PC-3 (cell line): ENCODE measurements around the gene EIF3I. TPM values are rescaled to one million over a fixed set of nuclear protein-coding genes. Genes with fewer than 3 reads are reported as not detected.

Source experiments
- ATAC-seq: fragments of 200-7000 bp; cut with Tn5 transposase; 2 replicates; pipeline ENCODE4 v1.9.1; 2020; ENCODE audit warnings: mild to moderate bottlenecking, moderate library complexity
- BruUV-seq: library from RNA; stranded (reverse); fragments of 400-500 nt; replicated peaks from 2 replicates; lab custom pipeline; 2021; lab: Mats Ljungman, UMichigan
- CTCF ChIA-PET: fragments of 300-600 bp; sonication (Branson Sonifier 250); formaldehyde crosslinking; loops from one replicate; lab custom pipeline; 2022; ENCODE audit warnings: antibody characterized with exemption; lab: Charles Lee
- POLR2A ChIA-PET: fragments of 300-600 bp; sonication (Branson Sonifier 250); formaldehyde crosslinking; loops from one replicate; lab custom pipeline; 2022; ENCODE audit warnings: antibody characterized with exemption; ENCODE audit not compliant: unreplicated experiment; lab: Charles Lee
- DNase-seq: peaks from one replicate; pipeline ENCODE4 v3.0.0-alpha.2; 2015
- H2AFZ ChIP-seq: fragments of 300-600 bp; sonication (generic); 2 replicates; pipeline ENCODE4 v1.6.0; 2016; ENCODE audit warnings: antibody characterized with exemption, low read length
- H3F3A ChIP-seq: fragments of 300-600 bp; sonication (generic); one replicate; pipeline ENCODE4 v1.6.0; 2017; ENCODE audit warnings: antibody characterized with exemption, low read length, control low read depth, mild to moderate bottlenecking; ENCODE audit not compliant: unreplicated experiment
- H3K27ac ChIP-seq: fragments of 300-600 bp; sonication (generic); 2 replicates; pipeline ENCODE4 v1.5.1; 2016; ENCODE audit warnings: mild to moderate bottlenecking, low read length
- H3K27me3 ChIP-seq: fragments of 300-600 bp; sonication (generic); 2 replicates; pipeline ENCODE4 v1.6.1; 2016; ENCODE audit warnings: low read length, mixed read lengths
- H3K36me3 ChIP-seq: fragments of 300-600 bp; sonication (generic); 2 replicates; pipeline ENCODE4 v1.6.1; 2016; ENCODE audit warnings: low read depth, mixed run types, low read length, mixed read lengths
- H3K4me1 ChIP-seq: fragments of 300-600 bp; sonication (generic); 2 replicates; pipeline ENCODE4 v1.5.1; 2016; ENCODE audit warnings: low read length; ENCODE audit not compliant: insufficient read depth
- H3K4me2 ChIP-seq: fragments of 300-600 bp; sonication (generic); 2 replicates; pipeline ENCODE4 v1.6.0; 2016; ENCODE audit warnings: low read length
- H3K4me3 ChIP-seq: fragments of 300-600 bp; sonication (generic); 2 replicates; pipeline ENCODE4 v1.5.1; 2016; ENCODE audit warnings: mild to moderate bottlenecking, low read length, mixed read lengths
- H3K79me2 ChIP-seq: fragments of 300-600 bp; sonication (generic); 2 replicates; pipeline ENCODE4 v1.6.1; 2017; ENCODE audit warnings: low read length, mixed read lengths
- H3K9ac ChIP-seq: fragments of 300-600 bp; sonication (generic); 2 replicates; pipeline ENCODE4 v1.6.0; 2016; ENCODE audit warnings: mild to moderate bottlenecking, low read length
- H3K9me2 ChIP-seq: fragments of 300-600 bp; sonication (generic); replicated peaks from 2 replicates; pipeline ENCODE4 v1.6.1; 2016; ENCODE audit warnings: mixed run types, low read length, mixed read lengths
- H3K9me3 ChIP-seq: fragments of 300-600 bp; sonication (generic); 2 replicates; pipeline ENCODE4 v1.6.1; 2016; ENCODE audit warnings: low read length, mixed read lengths
- H4K20me1 ChIP-seq: fragments of 300-600 bp; sonication (generic); 2 replicates; pipeline ENCODE4 v1.6.1; 2016; ENCODE audit warnings: low read length, mixed read lengths
- EZH2 ChIP-seq: fragments of 300-600 bp; sonication (generic); IDR thresholded peaks from one replicate; pipeline ENCODE4 v1.6.1; 2017; ENCODE audit warnings: antibody characterized with exemption, mild to moderate bottlenecking, low read length; ENCODE audit not compliant: unreplicated experiment
- EZH2phosphoT487 ChIP-seq: fragments of 300-600 bp; sonication (generic); IDR thresholded peaks from 2 replicates; pipeline ENCODE4 v1.6.1; 2018; ENCODE audit warnings: mild to moderate bottlenecking, antibody characterized with exemption, low read length, borderline replicate concordance
- intact Hi-C: fragments of 100-400 bp; cut with micrococcal nuclease; formaldehyde crosslinking; loops from 2 replicates; pipeline ENCODE4 v1.9.0; 2023
- total RNA-seq: library from RNA; depleted of rRNA; stranded (reverse); fragments of >200 nt; gene quantifications from 2 replicates; pipeline ENCODE4 v1.2.3, GENCODE V29; 2014
- TF ChIP-seq, protein P1 (sequence below): fragments of 300-600 bp; sonication (generic); conservative IDR thresholded peaks from 2 replicates; pipeline ENCODE4 v1.5.1; 2017; ENCODE audit warnings: antibody characterized with exemption, low read depth, mild to moderate bottlenecking, low read length

The EIF3I gene
- total RNA-seq, 1 experiment from 2014 or later: 442 TPM

DNA sequence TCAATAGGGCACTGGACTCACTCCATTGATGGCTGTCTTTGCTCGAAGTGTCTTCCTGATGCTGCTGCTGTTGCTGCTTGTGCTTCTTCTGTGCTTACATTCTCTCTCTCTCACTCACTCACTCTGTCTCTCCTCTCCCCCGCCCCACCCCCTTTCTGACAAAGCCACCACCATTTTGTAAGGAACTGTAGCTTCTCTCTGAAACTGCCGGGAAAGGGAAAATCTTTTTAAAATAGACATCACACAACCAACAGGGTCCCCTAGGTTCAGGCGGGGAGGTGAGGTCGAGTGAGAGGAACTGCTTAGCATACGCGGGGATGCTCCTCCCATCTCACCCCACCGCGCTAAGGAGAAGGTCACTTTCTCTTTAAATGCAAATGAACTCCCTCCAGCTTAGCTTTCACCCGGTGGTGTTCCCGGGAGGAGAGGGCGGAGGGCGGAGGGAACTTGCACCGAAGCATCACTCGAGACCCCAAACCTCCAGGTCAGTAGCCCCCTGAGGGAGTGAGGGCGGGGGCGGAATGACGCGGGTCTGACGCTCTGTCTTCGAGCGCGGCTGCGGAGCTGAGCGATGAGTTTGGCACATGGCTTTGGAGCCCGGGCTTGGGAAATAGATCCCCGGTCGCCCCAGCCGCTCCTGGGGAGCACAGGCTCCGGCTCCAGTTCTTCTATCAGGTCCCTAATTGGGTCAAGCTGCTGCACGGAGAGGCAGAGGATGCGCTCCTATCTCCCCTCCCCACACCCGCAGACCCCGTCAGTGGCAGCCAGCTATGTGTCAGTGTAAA lies 21.8 kb upstream of the EIF3I start, which contains the start of gene CCDC28B:
TSS of gene CCDC28B (plus strand) at position 370 of the 785 bp plus-strand sequence. CDS start 1,341 bp downstream, outside the sequence.
- Histone ChIP-seq H2AFZ (peak within 1 kb of the TSS; percentile 92), H4K20me1 (no peaks in the 10 kb centered on the region), H3K4me3 (peak within 1 kb of the TSS; percentile 67), H3F3A (no peaks in the 10 kb centered on the region), H3K27me3 (no peaks in the 10 kb centered on the region), H3K27ac (no peak within 1 kb of the TSS), H3K9ac (peak within 1 kb of the TSS; percentile 46), H3K36me3 (peaks cover 17% of the 10 kb centered on the region; the same call in 1 of the 2 replicates), H3K9me2 (no peaks in the 10 kb centered on the region), H3K9me3 (no peaks in the 10 kb centered on the region), H3K79me2 (no peaks in the 10 kb centered on the region), H3K4me2 (peak within 1 kb of the TSS; percentile 85), H3K4me1 (peaks cover 25% of the 10 kb centered on the region)
- no peak for TF ChIP-seq EZH2
- TF ChIP-seq EZH2phosphoT487: no peak
- TF ChIP-seq, protein P1, sequence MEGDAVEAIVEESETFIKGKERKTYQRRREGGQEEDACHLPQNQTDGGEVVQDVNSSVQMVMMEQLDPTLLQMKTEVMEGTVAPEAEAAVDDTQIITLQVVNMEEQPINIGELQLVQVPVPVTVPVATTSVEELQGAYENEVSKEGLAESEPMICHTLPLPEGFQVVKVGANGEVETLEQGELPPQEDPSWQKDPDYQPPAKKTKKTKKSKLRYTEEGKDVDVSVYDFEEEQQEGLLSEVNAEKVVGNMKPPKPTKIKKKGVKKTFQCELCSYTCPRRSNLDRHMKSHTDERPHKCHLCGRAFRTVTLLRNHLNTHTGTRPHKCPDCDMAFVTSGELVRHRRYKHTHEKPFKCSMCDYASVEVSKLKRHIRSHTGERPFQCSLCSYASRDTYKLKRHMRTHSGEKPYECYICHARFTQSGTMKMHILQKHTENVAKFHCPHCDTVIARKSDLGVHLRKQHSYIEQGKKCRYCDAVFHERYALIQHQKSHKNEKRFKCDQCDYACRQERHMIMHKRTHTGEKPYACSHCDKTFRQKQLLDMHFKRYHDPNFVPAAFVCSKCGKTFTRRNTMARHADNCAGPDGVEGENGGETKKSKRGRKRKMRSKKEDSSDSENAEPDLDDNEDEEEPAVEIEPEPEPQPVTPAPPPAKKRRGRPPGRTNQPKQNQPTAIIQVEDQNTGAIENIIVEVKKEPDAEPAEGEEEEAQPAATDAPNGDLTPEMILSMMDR: no peak
- ChIA-PET CTCF (interaction anchor here (1.0 kb wide), 1 partner anchor 46 kb away, joined by 3 read pairs; no protein-coding TSS in a partner anchor), POLR2A (interaction anchor here (0.6 to 0.7 kb wide), 2 partner anchors 81 to 1119 kb away, joined by 3 read pairs; no protein-coding TSS in a partner anchor)
- DNase-seq (no peak), ATAC-seq (peak; percentile 42)
- intact Hi-C loops: loop anchor here (2.0 kb wide), 1 partner anchor 20 kb away; no protein-coding TSS in a partner anchor
- no TSS peak for BruUV-seq

DNA sequence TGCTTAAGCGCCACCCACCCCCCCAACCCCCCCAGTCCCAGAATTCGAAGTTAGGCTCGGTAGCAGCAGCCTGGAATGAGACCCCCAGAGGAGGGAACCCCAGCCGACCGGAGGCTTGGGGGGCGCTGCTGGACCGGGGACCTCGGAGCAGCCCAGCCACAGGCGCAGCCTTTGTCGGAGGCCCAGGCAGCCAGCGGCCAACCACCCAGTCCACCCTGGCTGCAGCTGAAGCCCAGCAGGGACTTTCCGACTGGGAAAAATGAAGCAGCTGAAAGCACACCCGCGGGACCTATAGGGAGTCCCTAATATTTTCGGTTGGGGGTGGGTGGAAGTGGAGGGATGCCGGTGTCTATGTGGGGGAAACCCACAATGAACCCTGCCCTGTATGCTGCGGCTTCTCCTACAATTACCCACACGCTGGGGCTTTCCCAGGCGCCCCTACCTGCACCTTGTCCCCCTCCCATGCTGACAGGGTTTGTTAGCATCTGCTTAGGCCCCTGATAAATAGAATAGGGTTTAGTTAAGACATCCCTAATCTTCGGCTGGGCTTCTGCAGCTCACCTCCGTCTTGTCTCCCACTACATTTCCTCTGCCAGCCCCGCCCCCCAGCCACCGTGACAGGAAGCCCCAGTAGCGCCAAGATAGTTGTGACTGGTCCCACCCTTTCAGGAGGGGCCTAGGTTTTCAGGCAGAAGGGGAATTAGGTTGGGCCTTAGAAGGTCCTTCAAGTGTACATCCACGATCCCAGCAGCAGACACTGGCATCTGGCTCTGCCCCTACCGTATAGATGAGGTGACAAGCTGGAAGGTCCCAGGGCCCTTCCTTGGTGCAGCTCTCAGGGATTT lies 21.0 kb upstream of the EIF3I start:
- no peak overlapping the region for H3K9ac ChIP-seq
- no peak overlapping the region for H3K27ac ChIP-seq
- intact Hi-C loops: loop anchor here (2.0 kb wide), 1 partner anchor 20 kb away; no protein-coding TSS in a partner anchor
- H3F3A ChIP-seq: no peaks in the 10 kb centered on the region
- peak overlapping the region; percentile 67; the same call in 1 of the 2 replicates for H3K4me3 ChIP-seq
- H3K9me2 ChIP-seq: no peaks in the 10 kb centered on the region
- no peaks in the 10 kb centered on the region for H4K20me1 ChIP-seq
- TF ChIP-seq, protein P1: no peak
- TF ChIP-seq EZH2phosphoT487 (no peak), EZH2 (no peak)
- ChIA-PET POLR2A (interaction anchor here (0.6 kb wide), 1 partner anchor 1118 kb away, joined by 3 read pairs; no protein-coding TSS in a partner anchor), CTCF (no interaction called here)
- H3K36me3 ChIP-seq: peaks cover 10% of the 10 kb centered on the region; the same call in 1 of the 2 replicates
- DNase-seq: no peak
- no TSS peak for BruUV-seq
- H2AFZ ChIP-seq: peak overlapping the region; percentile 92; the same call in 1 of the 2 replicates
- no peaks in the 10 kb centered on the region for H3K9me3 ChIP-seq
- peaks cover 28% of the 10 kb centered on the region for H3K4me1 ChIP-seq
- H3K27me3 ChIP-seq: no peaks in the 10 kb centered on the region
- peak overlapping the region; percentile 85 for H3K4me2 ChIP-seq
- ATAC-seq: no peak
- peaks cover 7% of the 10 kb centered on the region for H3K79me2 ChIP-seq
